IPS-20b (cell line): ENCODE data around the gene GABRR2.

Source experiments
- H3K27ac ChIP-seq: one replicate; pipeline ENCODE4 v1.5.1; 2013; ENCODE audit warnings: low read length
- H3K27me3 ChIP-seq: 2 replicates; pipeline ENCODE4 v1.6.1; 2013; ENCODE audit warnings: mild to moderate bottlenecking, low read length, inconsistent platforms; ENCODE audit not compliant: insufficient read depth
- H3K36me3 ChIP-seq: 2 replicates; pipeline ENCODE4 v1.6.1; 2013; ENCODE audit warnings: low read depth, mild to moderate bottlenecking, inconsistent platforms, low read length, moderate library complexity; ENCODE audit not compliant: insufficient read depth
- H3K4me1 ChIP-seq: 2 replicates; pipeline ENCODE4 v1.6.1; 2013; ENCODE audit warnings: mild to moderate bottlenecking, control low read depth, inconsistent platforms, low read length, moderate library complexity; ENCODE audit not compliant: insufficient read depth
- H3K4me3 ChIP-seq: 2 replicates; pipeline ENCODE4 v1.5.1; 2013; ENCODE audit warnings: mild to moderate bottlenecking, low read length, inconsistent platforms
- H3K9ac ChIP-seq: 2 replicates; pipeline ENCODE4 v1.6.1; 2013; ENCODE audit warnings: low read depth, mild to moderate bottlenecking, inconsistent platforms, low read length, moderate library complexity
- H3K9me3 ChIP-seq: 2 replicates; pipeline ENCODE4 v1.6.1; 2013; ENCODE audit warnings: mild to moderate bottlenecking, low read depth, low read length, inconsistent platforms; ENCODE audit not compliant: insufficient read depth

GABRR2 gene

GRCh38 chr6:89352278-89353117 is 37.4 kb upstream of the GABRR2 start, which contains the start of gene UBE2J1:
Gene UBE2J1 (minus strand): TSS chr6:89352722. CDS start chr6:89352569, 153 bp downstream.
- H3K9ac ChIP-seq, result peak within 1 kb of the TSS; percentile 76; the same call in 1 of the 2 replicates
- peaks cover 15% of the 10 kb centered on the region for H3K27me3 ChIP-seq
- H3K36me3 ChIP-seq, result no peaks in the 10 kb centered on the region
- H3K9me3 ChIP-seq, result no peaks in the 10 kb centered on the region
- H3K27ac ChIP-seq, result no peak within 1 kb of the TSS
- H3K4me1 ChIP-seq, result peaks cover 18% of the 10 kb centered on the region
- H3K4me3 ChIP-seq, result peak within 1 kb of the TSS; percentile 86

- Histone ChIP-seq H3K27me3 (peaks cover 15% of the 10 kb centered on the region), H3K36me3 (no peaks in the 10 kb centered on the region), H3K9me3 (no peaks in the 10 kb centered on the region), H3K4me1 (peaks cover 19% of the 10 kb centered on the region), H3K9ac (peak overlapping the region; percentile 76; the same call in 1 of the 2 replicates), H3K4me3 (peak overlapping the region; percentile 86), H3K27ac (no peak overlapping the region)
These were observed 36.7 kb upstream of the GABRR2 start for GRCh38 chr6:89351671-89352277.

- Histone ChIP-seq H3K9ac (no peak overlapping the region), H3K27me3 (peaks cover 15% of the 10 kb centered on the region), H3K27ac (no peak overlapping the region), H3K4me1 (peaks cover 21% of the 10 kb centered on the region), H3K36me3 (no peaks in the 10 kb centered on the region), H3K4me3 (no peak overlapping the region), H3K9me3 (no peaks in the 10 kb centered on the region)
These were observed 35.3 kb upstream of the GABRR2 start for GRCh38 chr6:89350281-89350966.

- Histone ChIP-seq H3K36me3 (no peaks in the 10 kb centered on the region), H3K27ac (no peak overlapping the region), H3K9ac (no peak overlapping the region), H3K4me1 (peaks cover 21% of the 10 kb centered on the region), H3K9me3 (no peaks in the 10 kb centered on the region), H3K27me3 (peaks cover 12% of the 10 kb centered on the region), H3K4me3 (no peak overlapping the region)
These were observed 33.3 kb upstream of the GABRR2 start for GRCh38 chr6:89348372-89348771.

- peaks cover 21% of the 10 kb centered on the region for H3K4me1 ChIP-seq
- H3K9ac ChIP-seq, result no peak overlapping the region
- no peaks in the 10 kb centered on the region for H3K9me3 ChIP-seq
- no peak overlapping the region for H3K27ac ChIP-seq
- H3K27me3 ChIP-seq, result peaks cover 9% of the 10 kb centered on the region
- H3K36me3 ChIP-seq, result no peaks in the 10 kb centered on the region
- H3K4me3 ChIP-seq, result no peak overlapping the region
These were observed 32.7 kb upstream of the GABRR2 start for GRCh38 chr6:89347825-89348224.

GRCh38 chr6:89346433-89346832 is 31.3 kb upstream of the GABRR2 start:
- peaks cover 1% of the 10 kb centered on the region; the same call in 1 of the 2 replicates for H3K27me3 ChIP-seq
- no peaks in the 10 kb centered on the region for H3K9me3 ChIP-seq
- peaks cover 7% of the 10 kb centered on the region; the same call in 1 of the 2 replicates for H3K36me3 ChIP-seq
- no peak overlapping the region for H3K27ac ChIP-seq
- H3K9ac ChIP-seq, result no peak overlapping the region
- H3K4me3 ChIP-seq, result no peak overlapping the region
- peaks cover 19% of the 10 kb centered on the region for H3K4me1 ChIP-seq

- peaks cover 33% of the 10 kb centered on the region for H3K36me3 ChIP-seq
- no peak overlapping the region for H3K27ac ChIP-seq
- H3K9ac ChIP-seq, result no peak overlapping the region
- no peaks in the 10 kb centered on the region for H3K9me3 ChIP-seq
- no peaks in the 10 kb centered on the region for H3K4me1 ChIP-seq
- H3K27me3 ChIP-seq, result no peaks in the 10 kb centered on the region
- no peak overlapping the region for H3K4me3 ChIP-seq
These were observed 24.5 kb upstream of the GABRR2 start for GRCh38 chr6:89339565-89339964.

GRCh38 chr6:89335164-89335563 is 20.1 kb upstream of the GABRR2 start:
- Histone ChIP-seq H3K4me1 (no peaks in the 10 kb centered on the region), H3K36me3 (peaks cover 35% of the 10 kb centered on the region), H3K9me3 (no peaks in the 10 kb centered on the region), H3K9ac (no peak overlapping the region), H3K27ac (no peak overlapping the region), H3K4me3 (no peak overlapping the region), H3K27me3 (no peaks in the 10 kb centered on the region)

- Histone ChIP-seq H3K27me3 (no peaks in the 10 kb centered on the region), H3K9ac (no peak overlapping the region), H3K36me3 (peaks cover 23% of the 10 kb centered on the region)
These were observed 15.8 kb upstream of the GABRR2 start for GRCh38 chr6:89330910-89331309.

GRCh38 chr6:89328976-89329375 is 13.9 kb upstream of the GABRR2 start:
- Histone ChIP-seq H3K27me3 (no peaks in the 10 kb centered on the region), H3K4me1 (no peaks in the 10 kb centered on the region), H3K36me3 (peaks cover 17% of the 10 kb centered on the region), H3K27ac (no peak overlapping the region), H3K9ac (no peak overlapping the region), H3K4me3 (no peak overlapping the region), H3K9me3 (no peaks in the 10 kb centered on the region)

More at GRCh38 chr6:89330910-89331309, 15.8 kb upstream of the GABRR2 start:
- Histone ChIP-seq H3K9me3 (no peaks in the 10 kb centered on the region), H3K4me3 (no peak overlapping the region), H3K27ac (no peak overlapping the region), H3K4me1 (no peaks in the 10 kb centered on the region)

- H3K4me3 ChIP-seq, result no peak overlapping the region
- H3K27ac ChIP-seq, result no peak overlapping the region
- H3K36me3 ChIP-seq, result no peaks in the 10 kb centered on the region
- no peaks in the 10 kb centered on the region for H3K27me3 ChIP-seq
- peaks cover 13% of the 10 kb centered on the region for H3K9me3 ChIP-seq
- H3K4me1 ChIP-seq, result no peaks in the 10 kb centered on the region
- H3K9ac ChIP-seq, result no peak overlapping the region
These were observed 9.2 kb upstream of the GABRR2 start for GRCh38 chr6:89324304-89324703.
